MM.1S (cell line): ENCODE data around the gene RSF1.
A peak's percentile ranks its signal among the peaks of the same experiment; 100 is the strongest.

Experiments
- DNase-seq: peaks from one replicate; pipeline ENCODE4 v3.0.0-alpha.2; 2015
- H2AFZ ChIP-seq: fragments of 300-600 bp; sonication (generic); 2 replicates; pipeline ENCODE4 v1.6.0; 2016; ENCODE audit warnings: antibody characterized with exemption, low read length
- H3F3A ChIP-seq: fragments of 300-600 bp; sonication (generic); 2 replicates; pipeline ENCODE4 v1.6.1; 2016; ENCODE audit warnings: mild to moderate bottlenecking, antibody characterized with exemption, low read length, moderate library complexity, mixed read lengths; ENCODE audit not compliant: insufficient read depth
- H3K27ac ChIP-seq: fragments of 300-600 bp; sonication (generic); 2 replicates; pipeline ENCODE4 v1.5.1; 2016; ENCODE audit warnings: mild to moderate bottlenecking, low read length
- H3K27me3 ChIP-seq: fragments of 300-600 bp; sonication (generic); replicated peaks from 2 replicates; pipeline ENCODE4 v1.6.0; 2016; ENCODE audit warnings: low read length; ENCODE audit not compliant: insufficient read depth
- H3K36me3 ChIP-seq: fragments of 300-600 bp; sonication (generic); replicated peaks from 2 replicates; pipeline ENCODE4 v1.6.1; 2016; ENCODE audit warnings: mild to moderate bottlenecking, low read length, mixed read lengths; ENCODE audit not compliant: insufficient read depth
- H3K4me1 ChIP-seq: fragments of 300-600 bp; sonication (generic); 2 replicates; pipeline ENCODE4 v1.6.1; 2016; ENCODE audit warnings: low read length, mixed read lengths
- H3K4me2 ChIP-seq: fragments of 300-600 bp; sonication (generic); 2 replicates; pipeline ENCODE4 v1.6.0; 2016; ENCODE audit warnings: low read depth, low read length
- H3K4me3 ChIP-seq: fragments of 300-600 bp; sonication (generic); 2 replicates; pipeline ENCODE4 v1.5.1; 2016; ENCODE audit warnings: low read length, mixed read lengths
- H3K79me2 ChIP-seq: fragments of 300-600 bp; sonication (generic); 2 replicates; pipeline ENCODE4 v1.6.1; 2016; ENCODE audit warnings: mixed run types, low read length, mixed read lengths
- H3K9ac ChIP-seq: fragments of 300-600 bp; sonication (generic); 2 replicates; pipeline ENCODE4 v1.6.1; 2016; ENCODE audit warnings: low read length, mixed read lengths
- H3K9me2 ChIP-seq: fragments of 300-600 bp; sonication (generic); replicated peaks from 2 replicates; pipeline ENCODE4 v1.6.1; 2016; ENCODE audit warnings: mild to moderate bottlenecking, low read length, mixed read lengths; ENCODE audit not compliant: insufficient read depth
- H3K9me3 ChIP-seq: fragments of 300-600 bp; sonication (generic); replicated peaks from 2 replicates; pipeline ENCODE4 v1.6.1; 2016; ENCODE audit warnings: mild to moderate bottlenecking, low read length, mixed read lengths; ENCODE audit not compliant: insufficient read depth
- H4K20me1 ChIP-seq: fragments of 300-600 bp; sonication (generic); 2 replicates; pipeline ENCODE4 v1.6.1; 2016; ENCODE audit warnings: mild to moderate bottlenecking, low read length, moderate library complexity, mixed read lengths; ENCODE audit not compliant: insufficient read depth
- CTCF ChIP-seq: fragments of 300-600 bp; sonication (generic); IDR thresholded peaks from 2 replicates; pipeline ENCODE4 v1.5.1; 2016; ENCODE audit warnings: antibody characterized with exemption, low read length, mixed read lengths
- EZH2 ChIP-seq: fragments of 300-600 bp; sonication (generic); optimal IDR thresholded peaks from 2 replicates; pipeline ENCODE3; 2017; ENCODE audit warnings: low read depth, mild to moderate bottlenecking, antibody characterized with exemption, low read length, mixed read lengths
- EZH2phosphoT487 ChIP-seq: fragments of 300-600 bp; sonication (generic); IDR thresholded peaks from 2 replicates; pipeline ENCODE4 v1.6.1; 2018; ENCODE audit warnings: antibody characterized with exemption, low read length

The RSF1 gene

GRCh38 chr11:77776455-77776854, 44.1 kb downstream of the RSF1 start:
- no peaks in the 10 kb centered on the region for H3F3A ChIP-seq
- no peaks in the 10 kb centered on the region for H3K9me2 ChIP-seq
- no peak overlapping the region for H3K27ac ChIP-seq
- no peak overlapping the region for H2AFZ ChIP-seq
- H3K4me3 ChIP-seq, result no peak overlapping the region
- no peaks in the 10 kb centered on the region; the same call in 1 of the 2 replicates for H3K36me3 ChIP-seq
- no peak overlapping the region for H3K9ac ChIP-seq
- peaks cover 9% of the 10 kb centered on the region; the same call in 1 of the 2 replicates for H4K20me1 ChIP-seq
- no peaks in the 10 kb centered on the region for H3K27me3 ChIP-seq
- H3K4me1 ChIP-seq, result no peaks in the 10 kb centered on the region
- peak; percentile 19 for DNase-seq
- H3K9me3 ChIP-seq, result no peaks in the 10 kb centered on the region
- no peak for TF ChIP-seq EZH2phosphoT487
- TF ChIP-seq CTCF, result peak; percentile 30
- TF ChIP-seq EZH2, result no peak
- peaks cover 83% of the 10 kb centered on the region for H3K79me2 ChIP-seq
- H3K4me2 ChIP-seq, result no peak overlapping the region

- Histone ChIP-seq H4K20me1 (peaks cover 9% of the 10 kb centered on the region; the same call in 1 of the 2 replicates), H3F3A (no peaks in the 10 kb centered on the region), H3K79me2 (peaks cover 83% of the 10 kb centered on the region), H3K4me1 (no peaks in the 10 kb centered on the region), H3K36me3 (no peaks in the 10 kb centered on the region; the same call in 1 of the 2 replicates), H3K9me2 (no peaks in the 10 kb centered on the region), H3K4me2 (no peak overlapping the region), H2AFZ (no peak overlapping the region), H3K9ac (no peak overlapping the region), H3K9me3 (no peaks in the 10 kb centered on the region), H3K4me3 (no peak overlapping the region), H3K27ac (no peak overlapping the region), H3K27me3 (no peaks in the 10 kb centered on the region)
- no peak for DNase-seq
- no peak for TF ChIP-seq CTCF
- no peak for TF ChIP-seq EZH2
- TF ChIP-seq EZH2phosphoT487, result no peak
Observed at GRCh38 chr11:77775936-77776335, 44.6 kb downstream of the RSF1 start.

GRCh38 chr11:77771135-77771534, 49.4 kb downstream of the RSF1 start:
- H3K4me2 ChIP-seq, result no peak overlapping the region
- H3K4me3 ChIP-seq, result no peak overlapping the region
- TF ChIP-seq EZH2, result no peak
- no peak for TF ChIP-seq EZH2phosphoT487
- no peak for TF ChIP-seq CTCF
- H3K9me2 ChIP-seq, result no peaks in the 10 kb centered on the region
- no peak overlapping the region for H3K27ac ChIP-seq
- H3K9ac ChIP-seq, result no peak overlapping the region
- no peak for DNase-seq
- no peaks in the 10 kb centered on the region for H3F3A ChIP-seq
- peaks cover 77% of the 10 kb centered on the region for H3K79me2 ChIP-seq
- H3K4me1 ChIP-seq, result no peaks in the 10 kb centered on the region
- no peak overlapping the region for H2AFZ ChIP-seq
- no peaks in the 10 kb centered on the region for H3K9me3 ChIP-seq
- H3K36me3 ChIP-seq, result no peaks in the 10 kb centered on the region; the same call in 1 of the 2 replicates
- no peaks in the 10 kb centered on the region for H3K27me3 ChIP-seq
- H4K20me1 ChIP-seq, result peaks cover 8% of the 10 kb centered on the region; the same call in 1 of the 2 replicates
